Measurements from ENCODE around the gene RCAN2. TPM values are rescaled to one million over a fixed set of nuclear protein-coding genes. Genes with fewer than 3 reads are reported as not detected.

The RCAN2 gene
- total RNA-seq, 1 donor from 2014 or later: 3.6 TPM

DNA sequence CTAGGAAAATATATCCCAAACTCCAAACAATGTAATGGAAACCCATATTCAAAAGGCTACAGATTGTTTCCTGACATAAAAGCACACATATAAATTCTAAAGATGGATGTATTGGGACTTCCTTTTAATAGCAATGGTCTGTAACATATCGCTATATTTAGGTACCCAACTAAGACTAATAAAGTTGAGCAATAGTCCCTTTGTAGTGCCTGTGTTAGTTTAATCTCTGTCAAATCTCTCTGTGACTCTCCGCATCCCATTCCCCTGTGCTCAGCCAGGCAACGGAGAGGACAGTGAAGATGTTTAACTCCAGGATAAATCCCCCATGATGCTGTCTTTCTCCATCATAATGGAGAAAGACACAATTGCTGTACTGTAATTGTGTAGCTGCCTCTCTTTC lies 19.0 kb downstream of the RCAN2 start:
- DNase-seq (ENCODE audit: low read depth, low spot score): no peak
- Mint-ChIP-seq H3K9me3 (no peaks in the 10 kb centered on the region), H3K27me3 (ENCODE audit: low read depth) (no peaks in the 10 kb centered on the region), H3K4me1 (no peaks in the 10 kb centered on the region), H3K27ac (ENCODE audit: unreplicated experiment) (no peak overlapping the region), H3K36me3 (ENCODE audit: low read depth) (no peaks in the 10 kb centered on the region), H3K4me3 (no peak overlapping the region)
- TF ChIP-seq, protein P1, sequence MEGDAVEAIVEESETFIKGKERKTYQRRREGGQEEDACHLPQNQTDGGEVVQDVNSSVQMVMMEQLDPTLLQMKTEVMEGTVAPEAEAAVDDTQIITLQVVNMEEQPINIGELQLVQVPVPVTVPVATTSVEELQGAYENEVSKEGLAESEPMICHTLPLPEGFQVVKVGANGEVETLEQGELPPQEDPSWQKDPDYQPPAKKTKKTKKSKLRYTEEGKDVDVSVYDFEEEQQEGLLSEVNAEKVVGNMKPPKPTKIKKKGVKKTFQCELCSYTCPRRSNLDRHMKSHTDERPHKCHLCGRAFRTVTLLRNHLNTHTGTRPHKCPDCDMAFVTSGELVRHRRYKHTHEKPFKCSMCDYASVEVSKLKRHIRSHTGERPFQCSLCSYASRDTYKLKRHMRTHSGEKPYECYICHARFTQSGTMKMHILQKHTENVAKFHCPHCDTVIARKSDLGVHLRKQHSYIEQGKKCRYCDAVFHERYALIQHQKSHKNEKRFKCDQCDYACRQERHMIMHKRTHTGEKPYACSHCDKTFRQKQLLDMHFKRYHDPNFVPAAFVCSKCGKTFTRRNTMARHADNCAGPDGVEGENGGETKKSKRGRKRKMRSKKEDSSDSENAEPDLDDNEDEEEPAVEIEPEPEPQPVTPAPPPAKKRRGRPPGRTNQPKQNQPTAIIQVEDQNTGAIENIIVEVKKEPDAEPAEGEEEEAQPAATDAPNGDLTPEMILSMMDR (conservative IDR thresholded peaks at IDR 0.05): no peak

DNA sequence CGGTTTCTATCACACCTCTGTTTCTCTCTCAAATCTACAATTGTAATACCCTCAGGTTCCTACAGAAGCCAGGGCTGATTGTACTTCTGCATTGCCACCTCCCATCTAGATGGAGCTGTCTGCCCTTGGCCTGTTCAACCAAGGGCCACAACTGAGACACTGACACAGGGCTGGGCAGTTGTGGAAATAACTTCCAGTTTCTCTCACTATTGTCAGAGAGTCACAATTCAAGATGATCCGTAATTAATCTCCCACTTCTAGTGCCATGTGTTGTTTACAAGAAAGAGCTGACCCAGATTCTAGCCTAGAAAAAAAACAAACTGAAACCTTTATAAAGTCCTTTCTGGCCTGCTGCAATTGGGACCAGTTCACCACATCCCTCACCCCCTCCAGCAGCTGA lies 22.2 kb downstream of the RCAN2 start:
- no peaks in the 10 kb centered on the region for H3K27me3 Mint-ChIP-seq (ENCODE audit: low read depth)
- no peaks in the 10 kb centered on the region for H3K9me3 Mint-ChIP-seq
- TF ChIP-seq, protein P1 (conservative IDR thresholded peaks at IDR 0.05): no peak
- DNase-seq (ENCODE audit: low read depth, low spot score): no peak
- H3K4me1 Mint-ChIP-seq: peaks cover 26% of the 10 kb centered on the region
- H3K27ac Mint-ChIP-seq (ENCODE audit: unreplicated experiment): no peak overlapping the region
- no peaks in the 10 kb centered on the region for H3K36me3 Mint-ChIP-seq (ENCODE audit: low read depth)
- H3K4me3 Mint-ChIP-seq: no peak overlapping the region

DNA sequence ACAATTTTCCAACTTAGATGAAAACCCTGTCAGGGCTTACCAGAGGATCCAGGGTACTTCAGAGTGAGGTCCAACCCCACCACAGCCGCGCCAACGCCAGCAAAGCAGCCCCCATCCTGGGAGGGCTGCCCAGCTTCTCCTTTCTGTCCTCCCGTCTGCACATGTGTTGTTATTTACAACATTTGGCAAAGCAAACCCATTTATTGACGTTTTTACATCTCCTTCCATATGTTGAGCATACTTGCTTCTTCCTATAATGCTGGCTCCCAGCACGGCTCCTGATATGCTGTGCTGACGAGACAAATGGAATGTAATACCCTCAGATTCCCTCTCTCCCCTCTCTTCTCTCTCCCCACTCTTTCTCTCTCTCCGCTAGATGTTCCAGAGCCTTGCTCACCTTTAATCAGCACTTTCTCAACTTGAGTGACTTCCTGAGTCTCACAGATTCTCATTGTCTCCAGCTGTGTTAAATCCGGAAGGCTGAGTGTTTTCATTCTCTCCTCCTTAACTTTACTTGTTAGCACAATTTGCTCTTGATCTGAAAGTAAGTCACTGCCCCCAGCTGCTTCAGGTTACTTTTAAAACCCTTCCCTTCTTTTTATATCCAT lies 22.7 kb downstream of the RCAN2 start:
- no peak overlapping the region for H3K4me3 Mint-ChIP-seq
- H3K4me1 Mint-ChIP-seq: peaks cover 26% of the 10 kb centered on the region
- TF ChIP-seq, protein P1 (conservative IDR thresholded peaks at IDR 0.05): no peak
- DNase-seq (ENCODE audit: low read depth, low spot score): no peak
- H3K27me3 Mint-ChIP-seq (ENCODE audit: low read depth): no peaks in the 10 kb centered on the region
- H3K36me3 Mint-ChIP-seq (ENCODE audit: low read depth): no peaks in the 10 kb centered on the region
- H3K27ac Mint-ChIP-seq (ENCODE audit: unreplicated experiment): no peak overlapping the region
- no peaks in the 10 kb centered on the region for H3K9me3 Mint-ChIP-seq

DNA sequence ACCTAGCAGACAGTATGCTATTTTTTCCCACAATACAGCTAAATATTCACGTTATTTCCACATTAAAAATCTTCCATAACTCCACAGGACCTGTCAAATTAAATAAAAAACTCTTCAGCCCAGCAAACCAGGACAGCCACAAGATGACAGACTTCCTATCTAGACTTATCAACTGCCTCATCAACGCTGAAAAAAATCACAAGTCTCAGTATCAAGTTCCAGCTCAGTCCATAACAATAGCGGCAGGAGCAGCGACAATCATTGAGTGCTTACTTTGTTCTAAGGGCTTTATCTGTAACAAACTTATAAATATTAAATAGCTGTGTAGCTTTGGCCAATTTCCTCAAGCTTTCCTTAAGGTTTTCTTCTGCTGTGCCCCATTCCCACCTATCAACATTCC lies 24.7 kb downstream of the RCAN2 start:
- Mint-ChIP-seq H3K4me3 (no peak overlapping the region), H3K9me3 (no peaks in the 10 kb centered on the region), H3K27ac (ENCODE audit: unreplicated experiment) (no peak overlapping the region), H3K4me1 (peaks cover 26% of the 10 kb centered on the region), H3K36me3 (ENCODE audit: low read depth) (no peaks in the 10 kb centered on the region), H3K27me3 (ENCODE audit: low read depth) (no peaks in the 10 kb centered on the region)
- TF ChIP-seq, protein P1 (conservative IDR thresholded peaks at IDR 0.05): no peak
- DNase-seq (ENCODE audit: low read depth, low spot score): no peak

DNA sequence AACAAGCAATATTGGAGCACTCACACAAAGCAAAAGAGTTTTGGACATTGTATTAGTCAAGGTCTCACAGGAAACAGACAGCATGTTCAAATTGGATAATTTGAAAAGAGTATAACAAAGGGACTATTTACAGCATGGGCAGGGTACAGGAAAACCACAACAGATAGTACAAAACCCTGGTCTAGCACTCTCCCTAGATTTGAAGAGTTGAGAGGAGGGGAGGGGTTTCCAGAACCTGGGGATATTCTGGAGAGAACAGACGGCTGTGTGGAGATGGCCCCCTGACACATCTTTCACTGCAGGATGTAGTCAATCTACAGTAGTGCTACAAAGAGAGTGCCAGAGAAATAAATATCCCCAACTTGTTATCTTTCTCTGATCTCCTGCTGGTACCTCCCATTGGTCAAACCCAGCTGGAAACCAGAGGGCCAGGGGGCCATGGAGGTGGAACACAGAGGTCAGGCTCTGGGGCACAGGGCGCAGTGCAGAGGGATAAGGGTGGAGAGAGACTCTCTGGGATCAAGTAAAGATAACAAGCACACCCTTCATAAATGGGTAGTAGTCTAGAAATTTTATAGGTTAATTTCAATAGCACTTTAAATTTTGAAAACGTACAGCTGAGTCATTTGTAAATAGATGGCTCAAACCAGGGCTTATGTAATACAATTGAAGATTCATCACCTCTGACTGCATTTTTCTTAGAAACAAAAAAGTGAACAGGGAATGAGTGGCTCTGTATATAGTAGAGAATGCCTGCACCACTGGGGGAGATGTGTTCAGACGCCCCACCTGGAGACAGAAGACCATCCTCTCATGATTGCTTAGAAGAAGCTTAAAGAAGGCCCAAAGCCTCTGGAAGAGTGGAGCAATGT lies 25.7 kb downstream of the RCAN2 start:
- no peaks in the 10 kb centered on the region for H3K36me3 Mint-ChIP-seq (ENCODE audit: low read depth)
- no peak overlapping the region for H3K27ac Mint-ChIP-seq (ENCODE audit: unreplicated experiment)
- H3K9me3 Mint-ChIP-seq: no peaks in the 10 kb centered on the region
- H3K27me3 Mint-ChIP-seq (ENCODE audit: low read depth): no peaks in the 10 kb centered on the region
- H3K4me1 Mint-ChIP-seq: peaks cover 26% of the 10 kb centered on the region
- no peak for DNase-seq (ENCODE audit: low read depth, low spot score)
- H3K4me3 Mint-ChIP-seq: no peak overlapping the region
- TF ChIP-seq, protein P1 (conservative IDR thresholded peaks at IDR 0.05): no peak
